ENCODE data around the gene LRTM1. TPM values are rescaled to one million over a fixed set of nuclear protein-coding genes. Genes with fewer than 3 reads are reported as not detected.

Gene LRTM1
- total RNA-seq, 2 donors from 2014 or later, result not detected

DNA sequence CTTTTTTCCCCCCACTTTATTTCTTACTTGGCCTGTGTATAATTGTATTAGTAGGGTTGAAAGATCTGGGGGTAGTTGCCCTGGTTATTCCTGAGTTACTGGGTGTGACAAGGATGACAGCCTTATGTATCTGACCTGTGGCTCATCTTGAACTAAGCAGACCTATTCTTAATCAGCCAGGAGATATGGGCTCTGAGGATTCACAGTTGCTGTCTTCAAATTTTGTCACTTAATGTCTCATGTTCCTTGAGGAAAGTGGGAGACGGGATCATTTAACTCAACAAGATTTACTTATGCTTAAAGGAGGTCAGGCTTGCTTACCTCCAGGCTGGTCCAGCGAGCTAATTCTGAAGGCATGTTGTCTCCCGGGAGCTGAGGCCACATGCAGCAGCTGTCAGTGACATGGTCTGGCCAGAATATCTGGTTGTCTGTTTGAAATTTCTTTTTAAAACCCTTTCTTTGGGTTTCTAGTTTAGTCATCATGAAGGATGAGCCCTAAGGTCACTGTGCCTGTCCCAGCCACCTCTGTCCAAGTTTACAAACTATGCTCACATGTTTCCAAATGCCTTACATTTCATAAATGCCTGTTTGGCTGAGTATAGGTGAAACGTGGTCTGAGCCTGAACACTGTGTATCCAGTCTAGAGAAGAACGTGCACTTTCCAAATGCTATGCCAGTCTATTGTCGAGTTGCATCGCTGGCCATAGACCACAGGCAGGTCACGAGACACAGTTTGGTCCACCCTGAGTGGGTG, 26.8 kb downstream of the LRTM1 start:
- no peak overlapping the region for H3K27ac ChIP-seq
- H3K27me3 ChIP-seq (replicated peaks; ENCODE audit: insufficient read depth), result no peaks in the 10 kb centered on the region
- H3K9me3 ChIP-seq, result no peaks in the 10 kb centered on the region
- no peak overlapping the region for H3K4me3 ChIP-seq
- TF ChIP-seq, protein P1, sequence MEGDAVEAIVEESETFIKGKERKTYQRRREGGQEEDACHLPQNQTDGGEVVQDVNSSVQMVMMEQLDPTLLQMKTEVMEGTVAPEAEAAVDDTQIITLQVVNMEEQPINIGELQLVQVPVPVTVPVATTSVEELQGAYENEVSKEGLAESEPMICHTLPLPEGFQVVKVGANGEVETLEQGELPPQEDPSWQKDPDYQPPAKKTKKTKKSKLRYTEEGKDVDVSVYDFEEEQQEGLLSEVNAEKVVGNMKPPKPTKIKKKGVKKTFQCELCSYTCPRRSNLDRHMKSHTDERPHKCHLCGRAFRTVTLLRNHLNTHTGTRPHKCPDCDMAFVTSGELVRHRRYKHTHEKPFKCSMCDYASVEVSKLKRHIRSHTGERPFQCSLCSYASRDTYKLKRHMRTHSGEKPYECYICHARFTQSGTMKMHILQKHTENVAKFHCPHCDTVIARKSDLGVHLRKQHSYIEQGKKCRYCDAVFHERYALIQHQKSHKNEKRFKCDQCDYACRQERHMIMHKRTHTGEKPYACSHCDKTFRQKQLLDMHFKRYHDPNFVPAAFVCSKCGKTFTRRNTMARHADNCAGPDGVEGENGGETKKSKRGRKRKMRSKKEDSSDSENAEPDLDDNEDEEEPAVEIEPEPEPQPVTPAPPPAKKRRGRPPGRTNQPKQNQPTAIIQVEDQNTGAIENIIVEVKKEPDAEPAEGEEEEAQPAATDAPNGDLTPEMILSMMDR (IDR thresholded peaks at IDR 0.05), result no peak
- H3K36me3 ChIP-seq, result peaks cover 3% of the 10 kb centered on the region
- DNase-seq (ENCODE audit: low spot score), result no peak
- no peaks in the 10 kb centered on the region for H3K4me1 ChIP-seq (ENCODE audit: control insufficient read depth in 1 of 2, low read depth in 2 of 2)
- ATAC-seq (ENCODE audit: insufficient number of reproducible peaks, low FRiP score, low read depth), result no peak

DNA sequence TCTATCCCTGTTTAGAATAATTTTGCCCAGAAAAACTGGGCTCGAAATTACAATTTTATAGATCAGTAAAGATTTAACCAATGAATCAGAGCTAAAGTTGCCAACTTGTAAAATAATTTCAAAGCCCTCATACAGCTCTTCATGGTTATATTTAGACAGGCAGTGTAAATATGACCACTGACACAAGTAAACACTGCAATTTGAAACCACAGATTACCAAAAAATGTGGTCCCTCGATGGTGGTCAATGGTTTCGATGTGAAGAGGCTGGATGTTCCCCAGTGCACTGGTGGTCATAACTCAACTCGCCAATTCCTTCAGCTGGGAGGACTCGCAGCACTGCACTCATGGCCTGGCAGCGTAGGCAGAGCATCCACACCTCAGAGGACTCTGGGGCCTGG, 28.6 kb downstream of the LRTM1 start:
- no peaks in the 10 kb centered on the region for H3K27me3 ChIP-seq (replicated peaks; ENCODE audit: insufficient read depth)
- H3K4me1 ChIP-seq (ENCODE audit: control insufficient read depth in 1 of 2, low read depth in 2 of 2), result no peaks in the 10 kb centered on the region
- TF ChIP-seq, protein P1 (IDR thresholded peaks at IDR 0.05), result no peak
- no peak overlapping the region for H3K4me3 ChIP-seq
- DNase-seq (ENCODE audit: low spot score) (no peak), ATAC-seq (ENCODE audit: insufficient number of reproducible peaks, low FRiP score, low read depth) (no peak)
- H3K27ac ChIP-seq, result no peak overlapping the region
- H3K36me3 ChIP-seq, result peaks cover 3% of the 10 kb centered on the region
- H3K9me3 ChIP-seq, result no peaks in the 10 kb centered on the region

DNA sequence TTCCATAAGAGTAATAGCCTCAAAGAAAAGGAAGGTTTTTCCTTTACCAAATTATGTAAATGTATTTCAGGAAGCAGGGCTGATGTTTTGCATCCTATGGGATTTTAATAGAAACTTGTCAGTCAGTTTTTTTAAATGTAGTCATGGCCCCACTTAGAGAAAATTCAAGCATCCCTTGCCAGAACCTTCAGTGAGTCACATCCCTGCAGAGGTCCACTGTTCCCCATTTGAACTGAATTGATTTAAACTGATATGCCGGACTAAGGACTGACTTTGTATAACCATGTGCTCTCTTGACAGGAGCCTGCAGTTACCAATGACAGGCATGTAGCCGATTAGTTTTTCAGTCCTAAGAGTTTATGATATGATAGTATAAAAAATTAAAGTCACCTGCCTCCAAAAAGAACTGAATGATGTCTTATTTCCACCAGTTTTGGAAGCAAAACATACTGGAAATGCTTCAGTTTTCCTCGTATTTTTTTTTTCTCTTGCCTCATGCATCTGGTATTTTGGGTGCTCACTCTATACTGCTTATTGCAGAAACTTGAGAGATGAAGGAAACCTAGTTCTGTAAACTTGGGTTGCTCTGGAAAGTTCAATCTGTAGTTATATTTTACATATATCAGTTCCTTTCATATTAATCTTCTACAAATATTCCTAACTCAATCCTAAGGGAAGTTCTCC, 30.7 kb downstream of the LRTM1 start:
- Histone ChIP-seq H3K9me3 (no peaks in the 10 kb centered on the region), H3K36me3 (peaks cover 3% of the 10 kb centered on the region), H3K4me1 (ENCODE audit: control insufficient read depth in 1 of 2, low read depth in 2 of 2) (no peaks in the 10 kb centered on the region), H3K27me3 (replicated peaks; ENCODE audit: insufficient read depth) (no peaks in the 10 kb centered on the region), H3K4me3 (no peak overlapping the region), H3K27ac (no peak overlapping the region)
- no peak for DNase-seq (ENCODE audit: low spot score)
- ATAC-seq (ENCODE audit: insufficient number of reproducible peaks, low FRiP score, low read depth), result no peak
- TF ChIP-seq, protein P1 (IDR thresholded peaks at IDR 0.05), result no peak

DNA sequence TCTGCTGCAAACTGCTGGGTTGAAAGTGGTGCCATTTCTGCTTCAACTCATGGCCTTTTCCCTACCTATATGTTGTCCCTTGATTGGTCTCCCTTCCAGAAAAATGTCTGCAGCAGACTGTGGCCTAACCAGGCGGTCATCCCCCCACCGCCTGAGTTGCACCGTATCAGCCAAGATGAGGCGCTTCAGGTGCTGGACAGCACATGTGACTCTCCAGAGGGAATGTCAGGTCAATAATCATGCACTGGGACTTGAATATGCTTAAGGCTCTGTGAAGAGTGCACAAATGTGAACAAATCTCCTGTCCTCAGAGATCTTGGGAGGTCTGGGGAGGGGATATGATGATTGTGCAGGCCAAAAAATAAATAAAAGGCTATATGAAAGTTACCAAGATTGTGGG, 32.2 kb downstream of the LRTM1 start:
- no peak for ATAC-seq (ENCODE audit: insufficient number of reproducible peaks, low FRiP score, low read depth)
- H3K27me3 ChIP-seq (replicated peaks; ENCODE audit: insufficient read depth), result no peaks in the 10 kb centered on the region
- DNase-seq (ENCODE audit: low spot score), result no peak
- no peak overlapping the region for H3K4me3 ChIP-seq
- no peaks in the 10 kb centered on the region for H3K9me3 ChIP-seq
- H3K4me1 ChIP-seq (ENCODE audit: control insufficient read depth in 1 of 2, low read depth in 2 of 2), result peaks cover 0 to 14% of the 10 kb centered on the region in 2 donors
- peaks cover 3% of the 10 kb centered on the region for H3K36me3 ChIP-seq
- no peak overlapping the region for H3K27ac ChIP-seq
- TF ChIP-seq, protein P1 (IDR thresholded peaks at IDR 0.05), result no peak

DNA sequence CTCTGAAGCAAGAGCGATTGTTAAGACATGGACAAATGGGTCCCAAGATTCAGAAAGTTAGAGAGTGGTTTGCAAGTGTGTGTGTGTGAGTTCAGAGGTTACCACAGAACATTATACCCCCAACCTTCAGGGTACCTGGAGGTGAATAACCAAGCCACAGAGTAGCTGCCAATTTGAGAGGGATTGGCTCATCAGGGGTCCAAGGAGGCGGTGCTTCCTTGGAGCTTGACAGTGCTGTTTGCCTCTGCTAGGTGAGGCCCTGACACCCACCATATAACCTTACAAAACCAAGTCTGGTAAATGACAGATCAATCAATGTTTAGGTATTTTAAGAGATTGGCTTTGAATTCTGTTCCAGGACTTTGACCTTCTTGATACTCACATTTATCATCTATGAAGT, 35.7 kb downstream of the LRTM1 start:
- TF ChIP-seq, protein P1 (IDR thresholded peaks at IDR 0.05), result no peak
- H3K4me1 ChIP-seq (ENCODE audit: control insufficient read depth in 1 of 2, low read depth in 2 of 2), result peaks cover 0 to 15% of the 10 kb centered on the region in 2 donors
- DNase-seq (ENCODE audit: low spot score) (no peak), ATAC-seq (ENCODE audit: insufficient number of reproducible peaks, low FRiP score, low read depth) (no peak)
- H3K27ac ChIP-seq, result no peak overlapping the region
- H3K9me3 ChIP-seq, result no peaks in the 10 kb centered on the region
- no peak overlapping the region for H3K4me3 ChIP-seq
- no peaks in the 10 kb centered on the region for H3K36me3 ChIP-seq
- no peaks in the 10 kb centered on the region for H3K27me3 ChIP-seq (replicated peaks; ENCODE audit: insufficient read depth)
